ENCODE measurements around the gene CACNG4.

The CACNG4 gene

GRCh38 chr17:67082107-67082506 is 117.6 kb downstream of the CACNG4 start:
- H3K36me3 ChIP-seq (ENCODE audit: control insufficient read depth, insufficient read depth, low read length), result no peaks in the 10 kb centered on the region
- no peak for DNase-seq
- no peak overlapping the region for H4K5ac ChIP-seq (ENCODE audit: low read length)
- H3K4me2 ChIP-seq (ENCODE audit: low read length), result no peak overlapping the region
- H2BK120ac ChIP-seq (ENCODE audit: low read depth, low read length), result no peak overlapping the region
- H3K4ac ChIP-seq (ENCODE audit: low read depth, low read length), result no peak overlapping the region
- H2AK5ac ChIP-seq (ENCODE audit: low read length), result no peak overlapping the region
- no peaks in the 10 kb centered on the region for H3K27me3 ChIP-seq (ENCODE audit: insufficient read depth, low read length, poor library complexity)
- no peak overlapping the region for H3K23ac ChIP-seq (ENCODE audit: low read length)
- H3K27ac ChIP-seq (ENCODE audit: low read depth, low read length), result no peak overlapping the region
- H3K18ac ChIP-seq (ENCODE audit: low read length), result no peak overlapping the region
- H3K79me2 ChIP-seq (ENCODE audit: control insufficient read depth, insufficient read depth, low read length), result no peaks in the 10 kb centered on the region
- no peak overlapping the region for H3K56ac ChIP-seq (ENCODE audit: low read length)
- H2BK15ac ChIP-seq (replicated peaks; ENCODE audit: low read depth), result no peak overlapping the region
- H2BK5ac ChIP-seq (ENCODE audit: low read length), result no peak overlapping the region
- no peaks in the 10 kb centered on the region for H3K79me1 ChIP-seq (ENCODE audit: low read length)
- no peak overlapping the region for H3K9ac ChIP-seq (ENCODE audit: low read length)
- H3K4me1 ChIP-seq (ENCODE audit: control insufficient read depth, low read depth, low read length), result no peaks in the 10 kb centered on the region
- no CpG with 5 or more reads among the region's 1 CpG for whole genome bisulfite sequencing (ENCODE audit: extremely low coverage, insufficient coverage, low lambda C conversion rate)
- no peak overlapping the region for H3K4me3 ChIP-seq (ENCODE audit: low read length)
- H4K8ac ChIP-seq (ENCODE audit: low read depth, low read length), result no peak overlapping the region

Data from mesendoderm (in vitro differentiated cells).